ENCODE measurements around the gene PDXP. TPM values are rescaled to one million over a fixed set of nuclear protein-coding genes. Genes with fewer than 3 reads are reported as not detected.
A peak's percentile ranks its signal among the peaks of the same experiment; 100 is the strongest.

The PDXP gene
- total and polyA plus RNA-seq, 2 of the 13 experiments (the other 11 are each of a cell fraction or from before 2014, with no cell fraction given), result 58.2 to 70.6 TPM

GRCh38 chr22:37686002-37686982, 27.8 kb downstream of the PDXP start, which contains the start of gene NOL12 (continued):
- TF ChIP-seq ZNF609 (CRISPR knock-in tag; IDR thresholded peaks at IDR 0.05; ENCODE audit: borderline replicate concordance) (0 out of 2 replicates have a peak, but pooled peaks have one; percentile 15), ZNF543 (CRISPR knock-in tag; IDR thresholded peaks at IDR 0.05) (peak; percentile 67), ZSCAN20 (CRISPR knock-in tag; IDR thresholded peaks at IDR 0.05; ENCODE audit: borderline replicate concordance) (peak; percentile 77; the same call in 1 of the 2 replicates), KAT8 (CRISPR knock-in tag; IDR thresholded peaks at IDR 0.05) (peak; percentile 99), ZNF891 (CRISPR knock-in tag; IDR thresholded peaks at IDR 0.05) (no peak), ZNF670 (CRISPR knock-in tag; IDR thresholded peaks at IDR 0.05; ENCODE audit: borderline replicate concordance) (0 out of 2 replicates have a peak, but pooled peaks have one; percentile 52), ZFP37 (CRISPR knock-in tag; IDR thresholded peaks at IDR 0.05; ENCODE audit: borderline replicate concordance) (0 out of 2 replicates have a peak, but pooled peaks have one; percentile 8), ATAD3A (CRISPR knock-in tag; IDR thresholded peaks at IDR 0.05) (no peak), HOMEZ (CRISPR knock-in tag; IDR thresholded peaks at IDR 0.05; ENCODE audit: low read depth) (no peak), GRHL1 (CRISPR knock-in tag; conservative IDR thresholded peaks at IDR 0.05) (no peak), ZNF274 (CRISPR knock-in tag; IDR thresholded peaks at IDR 0.05) (peak; percentile 61; the same call in 1 of the 2 replicates), SNRNP70 (IDR thresholded peaks at IDR 0.05; ENCODE audit: low read depth, low read length) (no peak), ZNF317 (CRISPR knock-in tag; IDR thresholded peaks at IDR 0.05) (peak; percentile 69)
- TF ChIP-seq, protein P1, sequence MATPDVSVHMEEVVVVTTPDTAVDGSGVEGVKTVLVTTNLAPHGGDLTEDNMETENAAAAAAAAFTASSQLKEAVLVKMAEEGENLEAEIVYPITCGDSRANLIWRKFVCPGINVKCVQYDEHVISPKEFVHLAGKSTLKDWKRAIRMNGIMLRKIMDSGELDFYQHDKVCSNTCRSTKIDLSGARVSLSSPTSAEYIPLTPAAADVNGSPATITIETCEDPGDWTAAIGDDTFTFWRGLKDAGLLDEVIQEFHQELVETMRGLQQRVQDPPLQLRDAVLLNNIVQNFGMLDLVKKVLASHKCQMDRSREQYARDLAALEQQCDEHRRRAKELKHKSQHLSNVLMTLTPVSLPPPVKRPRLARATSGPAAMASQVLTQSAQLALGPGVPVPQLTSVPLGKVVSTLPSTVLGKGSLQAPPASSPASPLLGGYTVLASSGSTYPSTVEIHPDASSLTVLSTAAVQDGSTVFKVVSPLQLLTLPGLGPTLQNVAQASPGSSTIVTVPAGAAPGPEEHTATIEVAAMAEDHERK (CRISPR knock-in tag; IDR thresholded peaks at IDR 0.05; ENCODE audit: low read depth), result no peak
- TF ChIP-seq, protein P2, sequence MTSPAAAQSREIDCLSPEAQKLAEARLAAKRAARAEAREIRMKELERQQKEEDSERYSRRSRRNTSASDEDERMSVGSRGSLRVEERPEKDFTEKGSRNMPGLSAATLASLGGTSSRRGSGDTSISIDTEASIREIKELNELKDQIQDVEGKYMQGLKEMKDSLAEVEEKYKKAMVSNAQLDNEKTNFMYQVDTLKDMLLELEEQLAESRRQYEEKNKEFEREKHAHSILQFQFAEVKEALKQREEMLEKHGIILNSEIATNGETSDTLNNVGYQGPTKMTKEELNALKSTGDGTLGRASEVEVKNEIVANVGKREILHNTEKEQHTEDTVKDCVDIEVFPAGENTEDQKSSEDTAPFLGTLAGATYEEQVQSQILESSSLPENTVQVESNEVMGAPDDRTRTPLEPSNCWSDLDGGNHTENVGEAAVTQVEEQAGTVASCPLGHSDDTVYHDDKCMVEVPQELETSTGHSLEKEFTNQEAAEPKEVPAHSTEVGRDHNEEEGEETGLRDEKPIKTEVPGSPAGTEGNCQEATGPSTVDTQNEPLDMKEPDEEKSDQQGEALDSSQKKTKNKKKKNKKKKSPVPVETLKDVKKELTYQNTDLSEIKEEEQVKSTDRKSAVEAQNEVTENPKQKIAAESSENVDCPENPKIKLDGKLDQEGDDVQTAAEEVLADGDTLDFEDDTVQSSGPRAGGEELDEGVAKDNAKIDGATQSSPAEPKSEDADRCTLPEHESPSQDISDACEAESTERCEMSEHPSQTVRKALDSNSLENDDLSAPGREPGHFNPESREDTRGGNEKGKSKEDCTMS (CRISPR knock-in tag; conservative IDR thresholded peaks at IDR 0.05), result no peak

All from HepG2 (cell line).